H1 (cell line): ENCODE data around the gene FLT1. TPM values are rescaled to one million over a fixed set of nuclear protein-coding genes. Genes with fewer than 3 reads are reported as not detected.

Source experiments
- CHD1 ChIP-seq: IDR thresholded peaks from 2 replicates; pipeline ENCODE4 v1.6.1; 2012; ENCODE audit warnings: low read depth, low read length, improper control_type of control experiment
- CHD7 ChIP-seq: fragments of 300-600 bp; sonication (generic); IDR thresholded peaks from 2 replicates; pipeline ENCODE4 v1.7.1; 2012; ENCODE audit warnings: low read length, moderate library complexity, mild to moderate bottlenecking, inconsistent platforms; ENCODE audit not compliant: insufficient replicate concordance
- SAP30 ChIP-seq: fragments of 300-600 bp; sonication (generic); IDR thresholded peaks from 2 replicates; pipeline ENCODE4 v1.7.1; 2012; ENCODE audit warnings: low read length, moderate library complexity, mild to moderate bottlenecking, inconsistent platforms; ENCODE audit not compliant: insufficient read depth, insufficient replicate concordance
- polyA plus RNA-seq, 7 experiments: library from polyadenylated mRNA; depleted of rRNA in 3 of 7; stranded (reverse) in 5 of 7; unstranded in 2 of 7; fragments of >200 nt in 5 of 7; fragments of 200-250 nt in 2 of 7; gene quantifications; 1 replicate in 5 of 7; 2 replicates in 1 of 7; 4 replicates in 1 of 7; pipeline versions ENCODE4 v1.2.1 to v1.2.3, GENCODE V29; 2011 to 2013; ENCODE audit warnings: missing spikeins in 2 of 7, mixed read lengths in 2 of 7
- total RNA-seq: library from RNA; stranded (reverse); fragmentation: NEBNext Ultra II Directional; extraction: Animal tissue kit (Norgen Biotek cat#: 25700); gene quantifications from 2 replicates; pipeline ENCODE4 v1.2.1, GENCODE V29; 2021

Gene FLT1
- total and polyA plus RNA-seq, 2 of the 8 experiments (the other 6 are each of a cell fraction or from before 2014, with no cell fraction given): 19.7 to 90.2 TPM

GRCh38 chr13:28409648-28410047 is 85.3 kb downstream of the FLT1 start (continued):
- TF ChIP-seq CHD7: no peak
- no peak for TF ChIP-seq CHD1
- TF ChIP-seq SAP30: no peak
- TF ChIP-seq, all 59 proteins: peak for 0
